Measurements from ENCODE around the gene ADARB2. TPM values are rescaled to one million over a fixed set of nuclear protein-coding genes. Genes with fewer than 3 reads are reported as not detected.

ADARB2 gene
- total RNA-seq, 1 donor from 2014 or later, result not detected

- no peak overlapping the region for H3K27ac ChIP-seq
- no peak overlapping the region for H3K4me3 ChIP-seq
- H3K9me3 ChIP-seq, result no peaks in the 10 kb centered on the region
- intact Hi-C loops (cut with DNase I), result no loop called here
- no peak for TF ChIP-seq CTCF (IDR thresholded peaks at IDR 0.05)
- no peak for DNase-seq (ENCODE audit: low spot score in 2 of 2)
- no peaks in the 10 kb centered on the region for H3K27me3 ChIP-seq
- no peaks in the 10 kb centered on the region for H3K36me3 ChIP-seq
- no peaks in the 10 kb centered on the region for H3K4me1 ChIP-seq
Observed at GRCh38 chr10:1348773-1349050, 388.6 kb downstream of the ADARB2 start.

GRCh38 chr10:1347962-1348772 lies 389.2 kb downstream of the ADARB2 start:
- TF ChIP-seq CTCF (IDR thresholded peaks at IDR 0.05), result no peak
- no peaks in the 10 kb centered on the region for H3K4me1 ChIP-seq
- no peaks in the 10 kb centered on the region for H3K27me3 ChIP-seq
- no peaks in the 10 kb centered on the region for H3K9me3 ChIP-seq
- no peaks in the 10 kb centered on the region for H3K36me3 ChIP-seq
- no peak overlapping the region for H3K4me3 ChIP-seq
- intact Hi-C loops (cut with DNase I), result no loop called here
- H3K27ac ChIP-seq, result no peak overlapping the region
- DNase-seq (ENCODE audit: low spot score in 2 of 2), result no peak

GRCh38 chr10:1347525-1347924 lies 389.8 kb downstream of the ADARB2 start:
- no peak for DNase-seq (ENCODE audit: low spot score in 2 of 2)
- Histone ChIP-seq H3K9me3 (no peaks in the 10 kb centered on the region), H3K4me3 (no peak overlapping the region), H3K36me3 (no peaks in the 10 kb centered on the region), H3K27me3 (no peaks in the 10 kb centered on the region), H3K4me1 (no peaks in the 10 kb centered on the region), H3K27ac (no peak overlapping the region)
- TF ChIP-seq CTCF (IDR thresholded peaks at IDR 0.05), result no peak
- intact Hi-C loops (cut with DNase I), result no loop called here

- intact Hi-C loops (cut with DNase I), result no loop called here
- Histone ChIP-seq H3K4me3 (no peak overlapping the region), H3K27me3 (no peaks in the 10 kb centered on the region), H3K27ac (no peak overlapping the region), H3K36me3 (no peaks in the 10 kb centered on the region), H3K4me1 (no peaks in the 10 kb centered on the region), H3K9me3 (no peaks in the 10 kb centered on the region)
- TF ChIP-seq CTCF (IDR thresholded peaks at IDR 0.05), result no peak
- no peak for DNase-seq (ENCODE audit: low spot score in 2 of 2)
Observed at GRCh38 chr10:1346201-1346600, 391.1 kb downstream of the ADARB2 start.

- Histone ChIP-seq H3K27ac (no peak overlapping the region), H3K4me1 (no peaks in the 10 kb centered on the region), H3K27me3 (no peaks in the 10 kb centered on the region), H3K4me3 (no peak overlapping the region), H3K36me3 (no peaks in the 10 kb centered on the region), H3K9me3 (no peaks in the 10 kb centered on the region)
- TF ChIP-seq CTCF (IDR thresholded peaks at IDR 0.05), result no peak
- DNase-seq (ENCODE audit: low spot score in 2 of 2), result no peak
- intact Hi-C loops (cut with DNase I), result no loop called here
Observed at GRCh38 chr10:1345368-1345767, 392.0 kb downstream of the ADARB2 start.

GRCh38 chr10:1344846-1345245 lies 392.5 kb downstream of the ADARB2 start:
- Histone ChIP-seq H3K27me3 (no peaks in the 10 kb centered on the region), H3K36me3 (no peaks in the 10 kb centered on the region), H3K9me3 (no peaks in the 10 kb centered on the region), H3K4me1 (no peaks in the 10 kb centered on the region), H3K4me3 (no peak overlapping the region), H3K27ac (no peak overlapping the region)
- TF ChIP-seq CTCF (IDR thresholded peaks at IDR 0.05), result no peak
- intact Hi-C loops (cut with DNase I), result no loop called here
- no peak for DNase-seq (ENCODE audit: low spot score in 2 of 2)

All from ascending aorta (tissue), 2 donors.